Neural progenitor cell (in vitro differentiated cells): Measurements from ENCODE around the gene RECK.

Experiments used
- EZH2phosphoT487 ChIP-seq: fragments of 200-600 bp; sonication (generic); IDR thresholded peaks from 2 replicates; pipeline ENCODE4 v1.6.1; 2017; ENCODE audit warnings: antibody characterized with exemption
- TF ChIP-seq, protein P1 (sequence below): fragments of 200-600 bp; sonication (generic); IDR thresholded peaks from 2 replicates; pipeline ENCODE4 v1.5.1; 2017; ENCODE audit warnings: antibody characterized with exemption, mild to moderate bottlenecking

DNA sequence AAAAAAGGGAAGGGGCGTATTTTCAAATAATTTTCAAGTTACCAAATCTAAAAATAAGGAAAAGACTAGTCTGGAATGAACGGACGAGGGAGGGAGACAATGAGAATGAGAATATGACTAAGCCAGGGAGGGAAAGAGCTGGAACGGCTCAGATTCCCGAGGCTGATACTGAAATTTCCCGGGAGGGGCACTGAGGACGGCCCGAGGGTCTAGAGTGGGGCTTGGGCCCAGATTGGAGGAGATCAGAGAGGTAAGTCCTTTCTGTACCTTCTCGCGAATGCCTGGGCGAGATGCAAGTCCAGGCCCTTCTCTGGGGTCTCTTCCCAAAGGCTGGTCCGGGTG, 129.1 kb downstream of the RECK start:
- no peak for TF ChIP-seq EZH2phosphoT487
- TF ChIP-seq, protein P1, sequence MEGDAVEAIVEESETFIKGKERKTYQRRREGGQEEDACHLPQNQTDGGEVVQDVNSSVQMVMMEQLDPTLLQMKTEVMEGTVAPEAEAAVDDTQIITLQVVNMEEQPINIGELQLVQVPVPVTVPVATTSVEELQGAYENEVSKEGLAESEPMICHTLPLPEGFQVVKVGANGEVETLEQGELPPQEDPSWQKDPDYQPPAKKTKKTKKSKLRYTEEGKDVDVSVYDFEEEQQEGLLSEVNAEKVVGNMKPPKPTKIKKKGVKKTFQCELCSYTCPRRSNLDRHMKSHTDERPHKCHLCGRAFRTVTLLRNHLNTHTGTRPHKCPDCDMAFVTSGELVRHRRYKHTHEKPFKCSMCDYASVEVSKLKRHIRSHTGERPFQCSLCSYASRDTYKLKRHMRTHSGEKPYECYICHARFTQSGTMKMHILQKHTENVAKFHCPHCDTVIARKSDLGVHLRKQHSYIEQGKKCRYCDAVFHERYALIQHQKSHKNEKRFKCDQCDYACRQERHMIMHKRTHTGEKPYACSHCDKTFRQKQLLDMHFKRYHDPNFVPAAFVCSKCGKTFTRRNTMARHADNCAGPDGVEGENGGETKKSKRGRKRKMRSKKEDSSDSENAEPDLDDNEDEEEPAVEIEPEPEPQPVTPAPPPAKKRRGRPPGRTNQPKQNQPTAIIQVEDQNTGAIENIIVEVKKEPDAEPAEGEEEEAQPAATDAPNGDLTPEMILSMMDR: no peak
